NCI-H2227 (cell line): ENCODE measurements around the gene PLXNC1.

ENCODE experiments used
- DNase-seq: peaks from one replicate; lab custom pipeline; 2025; ENCODE audit not compliant: unreplicated experiment; lab: John Stamatoyannopoulos, UW

PLXNC1 gene

DNA sequence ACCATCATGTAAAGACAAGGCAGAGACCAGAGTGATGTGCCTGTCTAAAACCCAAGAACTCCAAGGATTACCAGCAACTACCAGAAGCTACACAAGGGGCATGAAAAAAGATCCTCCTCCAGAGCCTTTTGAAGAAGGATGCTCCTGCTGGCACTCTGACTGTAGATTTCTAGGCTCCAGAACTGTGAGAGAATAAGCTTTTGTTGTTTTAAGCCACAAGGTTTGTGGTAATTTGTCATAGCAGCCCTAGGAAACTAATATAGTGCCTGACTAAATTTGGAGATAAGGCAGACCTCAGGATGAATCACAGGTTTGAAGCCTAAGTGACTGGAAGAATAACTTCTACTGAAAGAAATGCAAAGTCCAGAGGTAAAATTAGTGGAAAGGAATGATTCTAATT lies 178.3 kb downstream of the PLXNC1 start:
- no peak for DNase-seq

DNA sequence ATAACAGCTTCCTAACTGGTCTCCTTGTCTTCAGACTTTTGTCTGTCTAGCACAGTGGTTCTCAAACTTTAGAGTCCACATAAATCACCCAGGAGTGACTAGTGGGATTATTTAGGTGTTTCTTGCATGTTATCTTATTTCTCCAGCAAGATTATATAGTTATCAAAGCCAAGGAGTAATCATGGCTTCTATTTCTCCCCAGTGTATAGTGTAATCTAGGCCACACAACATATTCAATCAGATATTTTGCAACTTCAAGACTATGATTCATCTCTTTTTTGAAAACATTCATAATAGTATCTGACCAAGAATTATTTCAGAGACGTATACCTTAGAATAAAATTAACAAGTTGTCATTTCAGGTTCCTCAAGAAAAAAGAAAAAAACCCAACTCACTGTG lies 179.4 kb downstream of the PLXNC1 start:
- no peak for DNase-seq

DNA sequence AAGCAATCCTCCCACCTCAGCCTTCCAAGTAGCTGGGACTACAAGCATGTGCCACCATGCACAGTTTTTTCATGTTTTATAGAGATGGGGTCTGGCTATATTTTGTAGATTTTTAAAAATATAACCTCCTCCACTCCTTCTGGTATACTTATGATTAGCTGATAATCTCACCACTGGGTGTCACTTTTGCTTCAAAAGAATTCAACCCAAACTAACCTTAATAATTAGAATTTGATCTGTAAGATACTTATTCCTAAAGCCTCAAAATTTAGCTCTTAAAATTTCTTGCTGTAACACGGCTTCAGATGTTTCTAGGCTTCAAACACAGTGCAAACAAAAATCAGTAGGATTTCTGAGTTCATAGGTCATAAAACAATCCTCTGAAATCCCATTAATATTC lies 181.0 kb downstream of the PLXNC1 start:
- no peak for DNase-seq

DNA sequence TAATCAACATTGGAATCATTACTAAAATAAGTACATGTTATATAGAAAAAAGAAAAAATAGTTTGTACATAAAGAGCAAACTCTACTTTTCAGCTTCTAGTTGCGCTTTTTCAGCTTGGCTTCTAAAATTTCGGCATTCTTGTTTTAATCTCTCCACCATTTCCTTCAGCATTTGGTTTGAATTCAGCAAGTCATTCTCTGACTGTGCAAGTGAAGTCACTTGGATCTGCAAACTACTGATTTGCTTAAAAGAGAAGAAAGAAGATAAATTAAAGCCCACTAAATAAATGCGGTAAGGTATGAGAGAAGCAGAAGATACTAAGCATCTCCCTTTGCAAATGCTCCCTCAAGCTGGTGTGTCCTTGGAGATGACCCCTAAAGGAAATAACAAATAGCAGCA lies 185.0 kb downstream of the PLXNC1 start:
- DNase-seq: no peak

DNA sequence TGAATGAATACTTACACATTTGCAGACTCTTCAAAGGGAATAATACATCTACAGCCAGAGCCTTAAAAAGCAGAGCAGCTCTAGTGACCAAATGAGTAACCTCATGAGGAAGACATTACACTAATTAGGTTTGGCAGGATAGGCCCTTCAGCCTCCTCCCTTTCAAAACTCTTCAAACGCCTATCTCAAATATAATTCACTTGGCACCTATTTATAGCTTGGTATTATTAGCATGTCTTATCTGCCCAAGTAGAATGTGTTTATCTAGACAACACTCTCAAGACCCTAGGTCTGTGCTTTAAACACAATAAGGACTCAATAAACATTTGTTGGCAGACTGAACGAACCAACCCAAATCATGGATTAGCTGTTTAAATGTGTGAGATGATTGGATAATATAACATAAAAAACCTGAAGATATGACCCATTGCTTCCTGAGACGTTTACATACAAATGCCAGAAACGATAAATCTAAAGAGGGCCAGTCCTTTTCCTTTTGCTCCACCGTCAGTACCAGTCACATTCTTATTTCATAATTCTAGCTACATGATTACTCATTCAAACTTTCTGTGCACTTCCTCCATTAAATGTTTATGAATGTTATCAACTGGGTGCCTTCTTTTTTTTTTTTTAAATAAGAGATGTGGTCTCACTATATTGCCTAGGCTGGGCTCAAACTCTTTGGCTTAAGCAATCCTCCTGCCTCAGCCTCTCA lies 188.0 kb downstream of the PLXNC1 start:
- DNase-seq: no peak

DNA sequence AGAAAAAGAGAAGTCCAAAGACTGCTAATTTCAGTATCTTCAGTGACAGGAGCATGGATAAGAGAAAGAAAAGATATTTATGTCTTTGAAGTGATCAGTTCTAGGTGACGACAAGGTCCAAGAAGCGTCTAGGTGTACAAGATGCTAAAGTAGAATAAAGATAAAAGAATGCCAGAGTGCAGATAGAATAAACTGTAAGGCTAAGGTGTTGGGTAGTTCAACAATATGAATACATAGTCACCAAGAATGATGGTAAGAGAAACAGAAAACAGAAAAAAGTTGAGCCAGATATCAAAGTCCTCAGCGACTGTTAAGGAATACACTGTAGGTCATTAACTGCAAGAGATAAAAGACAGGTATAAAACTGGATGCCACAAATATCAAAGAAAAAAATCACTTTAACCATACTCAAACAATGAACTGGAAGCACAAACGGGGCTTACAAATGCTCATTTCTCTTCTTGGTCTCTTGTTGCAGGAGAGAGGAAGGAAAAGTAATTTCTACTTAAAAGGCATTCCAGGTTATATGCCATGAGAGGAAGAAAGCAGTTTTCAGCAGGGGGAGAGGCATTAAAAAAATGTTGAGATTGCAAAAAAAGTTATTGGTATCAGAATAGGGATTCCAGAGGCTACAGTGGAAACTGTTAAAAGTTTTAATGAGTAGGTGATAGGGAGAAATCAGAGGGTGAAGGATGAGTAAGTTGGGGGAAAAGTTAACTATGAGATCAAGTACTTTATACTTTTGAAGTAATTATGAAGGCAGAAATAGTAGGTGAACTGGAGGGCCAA lies 189.8 kb downstream of the PLXNC1 start:
- DNase-seq: no peak

DNA sequence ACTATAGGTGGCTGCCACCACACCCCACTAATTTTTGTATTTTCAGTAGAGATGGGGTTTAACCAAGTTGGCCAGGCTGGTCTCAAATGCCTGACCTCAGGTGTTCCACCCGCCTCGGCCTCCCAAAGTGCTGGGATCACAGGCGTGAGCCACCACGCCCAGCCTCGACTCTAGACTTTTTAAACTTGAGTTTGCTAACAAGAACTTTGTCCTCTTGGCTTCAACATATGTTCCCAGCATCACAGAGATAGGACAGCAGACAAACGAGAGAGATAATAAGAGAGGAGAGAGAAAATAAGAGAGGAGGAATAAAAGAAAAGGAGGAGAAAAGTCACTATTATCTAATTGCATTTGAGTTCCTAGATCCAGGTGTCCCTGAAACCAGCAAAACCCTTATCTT lies 192.2 kb downstream of the PLXNC1 start:
- DNase-seq: no peak

DNA sequence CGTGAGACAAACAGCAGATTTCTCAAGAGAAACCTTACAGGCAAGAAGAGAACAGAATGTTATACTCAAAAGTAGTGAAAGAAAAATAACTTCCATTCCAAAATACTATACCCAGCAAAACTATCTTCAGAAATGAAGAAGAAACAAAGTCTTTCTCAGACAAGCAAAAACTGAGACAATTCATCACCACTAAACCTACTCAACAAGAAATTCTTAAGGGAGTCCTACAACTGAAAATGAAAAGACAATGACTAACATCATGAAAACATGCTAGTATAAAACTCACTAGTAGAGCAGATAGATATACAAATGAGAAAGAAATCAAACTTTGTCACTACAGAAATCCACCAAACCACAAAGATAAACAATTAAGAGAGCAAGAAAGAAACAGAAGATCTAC lies 204.8 kb downstream of the PLXNC1 start:
- DNase-seq: no peak
